NCI-H146 (cell line): Measurements from ENCODE around the gene C14orf180.

ENCODE experiments used
- DNase-seq: peaks from one replicate; lab custom pipeline; 2025; lab: John Stamatoyannopoulos, UW

The C14orf180 gene

GRCh38 chr14:104561632-104562495 is 17.7 kb upstream of the C14orf180 start:
- DNase-seq, result no peak

- no peak for DNase-seq
Measured at GRCh38 chr14:104562606-104563005, 17.0 kb upstream of the C14orf180 start.

DNA sequence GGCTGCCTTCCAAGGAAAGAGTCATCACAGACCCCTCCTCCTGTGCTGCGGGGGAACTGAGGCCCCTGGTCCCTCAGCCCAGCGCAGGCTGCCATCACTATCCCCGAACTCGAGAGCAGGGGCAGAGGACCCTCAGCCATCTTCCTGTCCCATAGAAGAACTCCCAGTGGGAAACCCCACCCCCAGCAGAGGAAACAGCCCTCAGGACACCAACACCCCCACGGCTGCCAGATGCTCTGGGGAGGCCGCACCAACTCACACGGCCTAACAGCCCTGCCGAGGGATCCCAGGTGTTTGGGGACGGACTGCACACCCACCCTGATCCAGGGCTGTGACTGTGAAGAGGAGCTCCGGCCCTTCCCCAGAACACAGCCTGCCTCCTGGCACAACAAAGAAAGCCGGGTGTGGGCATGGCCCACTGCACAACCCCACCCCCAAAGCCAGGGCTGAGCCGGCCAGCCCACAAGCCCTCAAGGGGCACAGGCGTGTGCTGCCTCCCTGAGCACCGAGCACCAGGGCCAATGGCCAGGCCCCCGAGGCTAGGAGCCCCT is 16.3 kb upstream of the C14orf180 start:
- no peak for DNase-seq

DNA sequence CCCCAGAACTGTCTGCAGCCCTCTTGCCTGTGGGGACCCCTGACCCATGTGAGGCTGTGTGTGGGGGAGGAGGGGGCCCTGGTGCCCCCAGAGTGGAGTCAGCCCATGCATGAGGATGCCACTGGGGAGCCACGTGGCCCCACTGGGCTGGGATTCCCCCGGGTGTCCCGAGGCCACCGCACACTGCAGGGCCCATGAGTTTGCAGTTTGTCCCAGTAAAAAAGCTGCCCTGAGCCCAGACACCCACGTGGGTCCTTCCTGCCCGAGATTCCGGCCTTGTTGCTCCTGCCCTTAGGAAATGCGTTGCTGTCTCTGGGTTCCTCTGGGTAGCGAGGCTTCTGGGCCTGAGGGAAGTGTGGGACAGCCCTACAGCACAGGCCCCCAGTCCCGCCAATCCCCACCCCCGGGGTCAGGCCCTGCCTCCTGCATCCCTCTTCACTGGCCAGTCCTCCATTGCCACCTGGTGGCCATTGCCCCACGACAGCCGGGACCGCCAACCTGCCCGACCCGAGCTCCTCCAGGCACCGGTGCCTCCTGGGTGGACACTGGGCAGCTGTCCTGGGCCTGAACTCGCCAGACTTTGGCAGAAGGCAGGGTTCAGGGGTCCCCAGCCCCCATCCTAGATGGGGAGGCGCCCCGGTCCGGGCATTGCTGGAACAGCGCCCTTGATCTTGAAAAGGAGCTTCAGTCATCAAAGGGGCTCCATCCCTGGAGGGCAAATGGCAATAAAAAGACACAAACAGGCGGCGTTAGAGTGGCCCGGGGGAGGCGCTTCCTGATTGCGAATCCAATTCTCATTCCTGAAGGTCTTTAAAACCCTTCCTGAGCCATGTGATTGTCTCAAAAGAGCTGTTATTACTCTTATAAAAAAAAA is 15.6 kb upstream of the C14orf180 start:
- DNase-seq, result peak; percentile 67

DNA sequence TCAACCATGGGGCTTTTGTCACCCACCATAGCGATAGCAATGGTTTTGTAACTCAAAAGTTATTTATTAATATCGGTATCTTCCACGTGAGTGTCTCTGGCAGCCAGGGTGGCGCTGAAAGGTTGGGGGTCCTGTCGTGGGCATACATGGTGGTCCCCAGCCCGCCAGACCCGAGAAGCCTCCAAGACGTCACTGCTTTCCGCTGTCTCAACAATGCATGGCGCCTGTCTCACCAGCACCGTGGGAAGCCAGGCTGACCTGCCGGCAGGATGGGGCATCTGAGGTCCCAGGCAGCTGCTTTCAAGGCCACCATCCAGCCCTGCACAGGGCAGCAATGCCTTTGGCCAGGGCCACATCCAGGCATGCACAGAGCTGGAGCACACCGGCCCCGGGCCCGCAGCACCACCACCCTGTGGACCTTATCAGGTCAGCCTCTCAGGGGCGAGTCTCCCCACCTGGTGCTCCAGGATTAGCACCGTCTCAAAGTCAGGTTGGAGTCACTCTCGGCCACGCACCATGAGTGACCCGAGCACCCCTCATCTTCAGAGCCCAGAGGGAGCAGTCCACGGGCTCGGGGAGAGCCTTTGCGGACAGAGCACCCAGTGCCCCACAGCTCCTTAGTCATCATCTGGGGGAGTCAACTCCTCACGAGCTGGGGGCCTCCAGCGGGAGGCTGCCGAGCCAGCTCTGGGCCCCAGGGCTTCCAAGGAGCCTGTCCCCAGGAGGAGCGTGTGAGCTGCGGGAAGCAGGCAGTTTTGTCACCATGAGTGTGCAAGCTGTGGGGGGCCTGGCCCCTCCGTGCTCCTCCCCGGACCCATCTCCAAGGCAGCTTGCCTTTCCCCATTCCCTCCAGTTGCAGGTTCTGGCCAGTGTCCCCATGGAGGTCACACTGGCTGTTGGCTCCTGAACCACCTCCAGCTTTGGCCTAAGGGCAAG is 14.6 kb upstream of the C14orf180 start:
- DNase-seq, result no peak

DNA sequence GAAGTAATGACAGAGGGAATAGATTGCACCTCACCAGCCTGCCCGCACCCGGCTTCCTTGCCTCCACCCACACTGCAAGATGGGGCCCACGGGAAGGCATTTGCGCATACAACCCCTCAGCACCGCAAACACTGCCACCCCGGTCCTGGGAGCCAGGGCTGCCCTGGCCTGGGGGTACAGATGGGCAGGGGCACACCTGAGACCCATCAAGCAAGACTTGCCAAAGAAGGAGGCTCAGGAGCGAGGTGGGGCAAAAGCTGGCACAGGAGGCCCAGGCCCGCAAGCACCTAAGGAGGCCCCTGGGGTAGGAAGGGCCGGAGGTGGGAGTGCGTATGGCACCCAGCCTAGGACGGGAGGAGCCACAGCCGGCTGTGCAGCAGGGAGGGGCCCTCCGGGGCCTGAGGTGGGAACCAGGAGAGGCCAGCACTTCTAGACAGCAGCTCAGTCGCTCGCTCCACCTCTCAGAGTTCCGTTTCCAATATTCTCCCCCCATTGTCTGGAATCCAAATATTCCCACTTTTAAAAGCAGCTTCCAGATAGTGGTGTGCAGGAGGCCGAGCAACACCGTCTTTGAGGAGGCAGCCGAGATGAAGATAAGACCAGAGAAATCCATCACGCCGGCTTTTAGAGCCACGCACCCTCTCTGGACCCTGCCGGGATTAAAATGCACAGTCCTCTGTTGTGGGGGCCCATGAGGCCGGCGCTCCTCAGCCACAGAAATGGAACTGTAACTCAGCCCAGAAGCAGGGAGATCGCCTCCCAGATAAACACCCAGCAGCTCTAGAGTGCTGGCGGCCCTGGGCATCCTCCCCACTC is 12.2 kb upstream of the C14orf180 start:
- DNase-seq, result no peak

- DNase-seq, result no peak
Measured at GRCh38 chr14:104567957-104568225, 11.7 kb upstream of the C14orf180 start.

DNA sequence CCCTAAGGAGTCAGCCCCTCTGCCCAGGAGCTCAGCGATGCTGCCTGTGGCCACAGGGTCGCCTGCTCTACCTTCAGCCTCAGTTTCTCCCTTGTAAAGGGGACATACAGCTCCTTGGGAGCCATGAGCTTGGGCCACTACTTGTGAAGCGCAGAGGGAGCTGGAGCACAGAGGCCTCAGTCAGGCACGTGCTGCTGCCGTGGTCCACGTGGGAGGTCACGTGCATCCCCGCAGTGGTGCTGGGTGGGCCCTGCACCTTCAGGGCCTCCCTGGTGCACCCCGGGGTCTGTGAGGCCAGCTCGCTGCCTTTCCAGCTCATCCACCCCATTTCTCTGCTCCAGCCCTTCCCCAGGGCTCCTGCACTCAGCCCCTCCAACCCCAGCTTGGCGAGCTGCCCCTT is 10.9 kb upstream of the C14orf180 start:
- no peak for DNase-seq

DNA sequence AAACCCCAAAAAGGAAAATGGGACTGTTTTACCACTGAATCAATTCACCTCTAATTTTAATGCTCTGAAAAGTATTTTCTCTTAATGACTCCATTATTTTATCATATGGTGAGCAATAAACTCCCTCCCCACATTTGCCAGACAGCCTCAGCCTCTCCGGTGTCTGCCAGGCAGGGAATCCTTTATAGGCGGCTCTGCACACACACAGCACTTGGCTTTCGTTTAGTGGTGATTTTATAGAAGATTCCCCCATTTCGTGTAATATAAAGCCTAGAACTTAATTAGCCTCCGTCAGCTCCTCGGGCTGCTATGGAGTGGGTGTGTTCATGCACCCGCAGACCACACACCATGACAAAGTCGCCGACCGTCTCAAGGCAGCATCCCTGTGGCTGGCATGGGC is 10.1 kb upstream of the C14orf180 start:
- DNase-seq, result no peak

DNA sequence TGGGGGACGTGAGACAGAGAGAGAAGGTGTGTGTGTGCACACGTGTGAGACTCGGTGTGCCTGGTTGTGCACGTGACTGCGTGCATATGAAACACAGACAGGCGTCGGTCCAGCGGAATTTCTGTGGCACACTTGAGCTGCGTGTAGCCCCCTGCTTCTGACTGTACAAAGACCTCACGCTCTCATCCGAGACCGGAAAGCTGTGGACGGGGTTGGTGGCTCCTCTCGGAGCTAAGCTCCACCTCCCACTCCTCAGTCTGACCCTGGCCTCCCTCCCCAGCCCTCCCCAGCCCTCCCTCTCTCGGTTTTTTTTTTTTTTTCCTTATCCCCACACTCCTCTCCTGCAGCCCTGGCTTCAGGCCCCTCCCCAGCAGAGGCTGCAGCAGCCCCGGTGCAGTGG is 8.3 kb upstream of the C14orf180 start:
- DNase-seq, result no peak

DNA sequence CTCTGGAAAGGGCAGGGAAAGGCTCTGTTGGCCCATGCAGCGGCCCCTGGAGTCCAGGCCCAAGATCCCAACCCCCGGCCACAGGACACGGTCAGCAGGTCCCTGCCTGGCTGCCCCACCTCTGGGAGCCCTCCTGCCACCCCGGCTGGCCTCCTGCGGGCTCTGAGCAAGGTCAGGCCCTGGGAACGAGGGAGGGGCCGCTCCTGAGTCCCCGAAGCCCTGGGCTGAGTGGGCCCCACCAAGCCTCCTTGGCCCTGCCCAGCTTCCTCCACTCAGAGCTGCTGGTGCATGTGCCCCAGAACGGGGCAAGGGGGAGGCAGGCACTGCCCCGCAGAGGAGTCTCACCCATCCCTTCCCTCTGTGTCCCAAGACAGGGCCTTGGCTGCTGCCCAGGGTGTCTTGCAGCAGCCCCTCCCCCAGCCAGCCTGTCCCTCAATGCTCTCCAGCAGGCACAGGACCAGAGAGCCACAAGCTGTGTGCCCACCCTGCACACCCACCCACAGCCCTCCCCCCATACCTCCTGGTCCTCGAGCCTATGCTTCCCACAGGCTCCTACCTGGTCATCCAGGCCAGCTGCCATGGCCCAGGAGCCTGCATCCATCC is 7.4 kb upstream of the C14orf180 start:
- no peak for DNase-seq

DNA sequence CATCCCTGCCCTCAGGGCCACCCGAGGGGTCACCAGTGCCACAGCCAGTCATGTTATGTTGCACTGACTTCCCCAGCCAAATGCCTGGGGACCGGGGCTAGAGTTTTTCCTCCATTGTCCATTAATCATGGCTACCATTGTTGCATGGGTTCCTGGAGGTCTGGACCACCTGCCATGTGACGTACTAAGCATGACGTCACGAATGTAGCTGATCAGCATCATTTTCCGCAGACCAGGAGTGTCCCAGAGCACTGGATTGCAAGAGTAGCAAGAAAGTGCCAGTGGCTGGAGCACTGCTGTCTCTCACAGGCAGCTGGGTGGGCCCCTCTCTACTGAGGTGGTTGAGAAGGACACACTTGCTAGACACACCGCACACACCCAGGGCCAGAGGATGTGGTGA is 6.9 kb upstream of the C14orf180 start:
- DNase-seq, result no peak

- DNase-seq, result no peak
Measured at GRCh38 chr14:104573930-104574329, 5.6 kb upstream of the C14orf180 start.

- DNase-seq, result no peak
Measured at GRCh38 chr14:104574536-104574935, 5.0 kb upstream of the C14orf180 start.

DNA sequence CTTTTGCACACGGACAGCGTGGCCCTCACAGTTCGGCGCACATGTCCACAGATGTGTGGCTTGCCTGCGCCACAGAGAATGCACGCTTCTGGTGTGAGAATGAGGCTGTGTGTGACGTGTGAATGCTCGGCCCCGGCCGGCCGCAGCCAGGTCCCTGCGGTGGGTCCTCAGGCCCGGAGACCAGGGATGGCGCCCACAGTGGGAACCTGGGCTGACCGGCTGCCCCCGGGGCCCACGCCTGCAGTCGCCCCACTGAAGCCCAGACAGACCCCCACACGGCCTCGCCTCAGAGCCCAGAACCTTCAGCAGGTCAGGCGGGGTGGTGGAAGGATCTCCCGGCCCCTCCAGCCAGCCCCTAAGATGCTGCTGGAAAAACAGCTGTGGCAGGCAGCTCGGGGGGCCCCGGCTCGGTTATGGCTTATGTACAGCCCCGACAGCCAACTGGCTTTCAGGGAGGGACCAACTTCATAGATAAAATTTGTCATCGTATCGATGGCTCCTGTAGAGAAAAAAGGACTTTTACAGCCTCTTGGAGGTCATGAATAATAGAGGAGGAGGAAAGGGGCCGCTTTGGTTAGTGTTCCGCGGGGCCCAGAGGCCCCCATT is 4.5 kb upstream of the C14orf180 start:
- DNase-seq, result no peak

GRCh38 chr14:104576232-104576969 is 3.2 kb upstream of the C14orf180 start:
- no peak for DNase-seq

DNA sequence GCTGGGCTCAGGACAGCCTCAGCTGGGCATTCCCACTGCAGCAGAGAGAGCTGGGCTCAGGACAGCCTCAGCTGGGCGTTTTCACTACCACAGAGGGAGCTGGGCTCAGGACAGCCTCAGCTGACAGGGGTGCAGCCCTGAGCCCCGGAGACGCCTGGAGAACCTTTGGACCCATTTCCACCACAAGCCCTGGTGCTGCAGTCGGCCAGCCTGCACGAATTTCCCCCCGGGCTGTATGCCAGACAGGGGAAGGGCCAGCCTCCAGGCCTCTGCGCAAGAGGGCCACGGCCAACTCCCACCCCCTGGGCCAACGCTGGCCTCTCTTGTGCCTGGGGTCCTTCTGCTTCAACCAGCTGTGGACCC is 2.6 kb upstream of the C14orf180 start:
- DNase-seq, result no peak

DNA sequence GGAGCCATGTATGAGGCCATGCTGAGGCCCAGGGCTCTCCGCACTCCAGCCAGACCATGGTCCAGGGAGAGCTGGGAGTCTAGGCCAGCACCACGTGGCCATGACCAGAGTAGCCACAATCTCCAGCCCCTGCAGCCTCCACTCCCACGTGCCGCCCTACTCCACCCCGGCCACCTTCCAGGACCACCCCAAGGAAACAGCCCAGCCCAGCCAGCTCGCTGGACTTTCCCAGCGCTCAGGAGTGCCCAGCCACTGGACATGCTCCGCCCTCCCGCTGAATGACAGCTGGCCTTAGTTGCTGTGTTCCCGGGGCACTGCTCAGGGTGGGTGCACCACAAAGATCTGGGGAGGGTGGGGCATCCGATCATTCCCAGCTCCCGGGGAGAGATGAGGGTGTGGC is 2.1 kb upstream of the C14orf180 start:
- DNase-seq, result no peak

- no peak for DNase-seq
Measured at GRCh38 chr14:104577847-104578301, 1.7 kb upstream of the C14orf180 start.

- DNase-seq, result no peak
Measured at GRCh38 chr14:104578321-104578720, 1.2 kb upstream of the C14orf180 start.
